ENCODE results near the gene GRIP1. TPM values are rescaled to one million over a fixed set of nuclear protein-coding genes. Genes with fewer than 3 reads are reported as not detected.

Gene GRIP1
- total RNA-seq, 1 donor, result 1.7 TPM

- H3K4me3 ChIP-seq (ENCODE audit: low read depth, low read length), result no peak overlapping the region
- DNase-seq (ENCODE audit: low read depth), result no peak
- no peak for TF ChIP-seq CTCF (IDR thresholded peaks at IDR 0.05; ENCODE audit: insufficient read depth, low read depth, low read length)
Observed at GRCh38 chr12:66636771-66637170, 42.1 kb downstream of the GRIP1 start.

- H3K4me3 ChIP-seq (ENCODE audit: low read depth, low read length), result no peak overlapping the region
- no peak for DNase-seq (ENCODE audit: low read depth)
- TF ChIP-seq CTCF (IDR thresholded peaks at IDR 0.05; ENCODE audit: insufficient read depth, low read depth, low read length), result no peak
Observed at GRCh38 chr12:66633676-66634075, 45.2 kb downstream of the GRIP1 start.

DNA sequence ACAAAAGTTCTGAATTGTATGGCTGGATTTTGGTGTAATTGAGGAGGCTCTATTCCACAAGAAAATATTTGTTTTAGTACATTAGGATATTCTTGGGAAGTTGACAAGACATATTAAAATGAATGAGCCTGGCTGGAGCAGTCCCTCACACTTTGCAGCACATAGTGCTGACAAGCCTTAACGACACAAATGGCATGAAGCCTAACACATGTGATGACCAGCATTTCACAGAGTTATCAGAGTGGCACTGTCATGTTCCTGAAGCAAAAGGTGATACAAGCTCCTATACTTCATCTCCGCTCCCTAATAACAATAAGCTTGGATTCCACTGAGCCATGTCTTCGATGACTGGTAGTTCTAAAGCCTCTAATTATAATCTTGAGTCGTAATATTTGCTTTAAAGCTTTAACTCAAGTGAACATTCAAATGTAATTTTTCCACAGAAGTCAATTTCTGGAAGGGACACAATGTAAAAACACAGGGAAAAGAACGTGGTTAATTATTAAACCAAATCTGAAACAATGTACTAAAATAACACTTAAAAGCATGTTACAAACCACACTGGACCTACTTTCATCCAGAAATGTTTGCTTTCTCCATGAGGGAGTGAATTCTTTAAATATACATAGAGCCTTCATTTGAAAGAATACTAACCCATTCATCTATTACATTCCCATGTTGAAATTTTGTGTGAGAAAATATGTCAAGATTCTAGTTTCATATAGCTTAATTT lies 49.6 kb downstream of the GRIP1 start:
- DNase-seq (ENCODE audit: low read depth), result no peak
- no peak overlapping the region for H3K4me3 ChIP-seq (ENCODE audit: low read depth, low read length)
- no peak for TF ChIP-seq CTCF (IDR thresholded peaks at IDR 0.05; ENCODE audit: insufficient read depth, low read depth, low read length)

GRCh38 chr12:66627988-66628317 lies 50.9 kb downstream of the GRIP1 start:
- TF ChIP-seq CTCF (IDR thresholded peaks at IDR 0.05; ENCODE audit: insufficient read depth, low read depth, low read length), result no peak
- no peak overlapping the region for H3K4me3 ChIP-seq (ENCODE audit: low read depth, low read length)
- no peak for DNase-seq (ENCODE audit: low read depth)

- no peak for TF ChIP-seq CTCF (IDR thresholded peaks at IDR 0.05; ENCODE audit: insufficient read depth, low read depth, low read length)
- no peak for DNase-seq (ENCODE audit: low read depth)
- no peak overlapping the region for H3K4me3 ChIP-seq (ENCODE audit: low read depth, low read length)
Observed at GRCh38 chr12:66627270-66627987, 51.4 kb downstream of the GRIP1 start.

DNA sequence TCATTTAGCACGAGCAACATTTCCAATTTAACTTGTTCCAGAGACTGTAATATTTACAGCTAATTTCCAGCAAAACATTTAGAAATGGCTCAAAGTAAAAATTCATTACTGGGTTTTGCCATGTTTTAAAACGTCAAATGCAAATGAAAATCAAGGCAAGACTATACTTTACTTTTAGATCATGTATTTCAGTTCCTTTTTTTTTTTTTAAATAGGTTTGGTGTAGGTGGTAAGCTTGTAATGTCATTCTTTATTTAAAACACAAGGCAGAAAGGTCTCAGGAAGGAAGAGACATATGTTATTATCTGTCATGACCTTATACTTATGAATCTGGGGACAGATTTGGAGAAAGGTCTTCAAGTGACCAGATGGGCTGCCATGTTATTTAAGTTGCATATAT lies 54.1 kb downstream of the GRIP1 start:
- no peak for TF ChIP-seq CTCF (IDR thresholded peaks at IDR 0.05; ENCODE audit: insufficient read depth, low read depth, low read length)
- no peak for DNase-seq (ENCODE audit: low read depth)

More for the DNA sequence above, 54.1 kb downstream of the GRIP1 start:
- H3K4me3 ChIP-seq (ENCODE audit: low read depth, low read length), result no peak overlapping the region

All from fibroblast of villous mesenchyme (primary cell).